H9 (cell line): ENCODE results near the gene SNX11. TPM values are rescaled to one million over a fixed set of nuclear protein-coding genes. Genes with fewer than 3 reads are reported as not detected.

Experiments used
- DNase-seq: peaks from one replicate; pipeline ENCODE4 v3.0.0-alpha.2; 2017
- H2AFZ ChIP-seq: one replicate; pipeline ENCODE4 v1.6.1; 2013; ENCODE audit warnings: mild to moderate bottlenecking, low read length, control low read depth, moderate library complexity
- H2AK5ac ChIP-seq: 2 replicates; pipeline ENCODE4 v1.6.1; 2013; ENCODE audit warnings: low read length, control low read depth, mixed read lengths; ENCODE audit not compliant: insufficient read length
- H2BK120ac ChIP-seq: one replicate; pipeline ENCODE4 v1.6.1; 2013; ENCODE audit warnings: low read depth, mild to moderate bottlenecking, low read length, control low read depth, inconsistent platforms; ENCODE audit not compliant: poor library complexity, severe bottlenecking
- H2BK12ac ChIP-seq: 2 replicates; pipeline ENCODE4 v1.6.1; 2013; ENCODE audit warnings: low read length, control low read depth, mixed read lengths, low read depth; ENCODE audit not compliant: insufficient read length
- H2BK15ac ChIP-seq: 2 replicates; pipeline ENCODE4 v1.6.1; 2013; ENCODE audit warnings: low read depth, low read length, control low read depth
- H2BK20ac ChIP-seq: one replicate; pipeline ENCODE4 v1.6.1; 2013; ENCODE audit warnings: low read depth, mild to moderate bottlenecking, low read length, control low read depth, inconsistent platforms; ENCODE audit not compliant: poor library complexity, severe bottlenecking
- H2BK5ac ChIP-seq: 2 replicates; pipeline ENCODE4 v1.6.1; 2013; ENCODE audit warnings: low read length, control low read depth, mixed read lengths; ENCODE audit not compliant: insufficient read length
- H3K14ac ChIP-seq: 2 replicates; pipeline ENCODE4 v1.6.1; 2013; ENCODE audit warnings: low read length, control low read depth; ENCODE audit not compliant: insufficient read depth
- H3K18ac ChIP-seq: 2 replicates; pipeline ENCODE4 v1.6.1; 2013; ENCODE audit warnings: low read depth, mild to moderate bottlenecking, mixed read lengths, low read length, control low read depth; ENCODE audit not compliant: insufficient read length
- H3K23ac ChIP-seq: 2 replicates; pipeline ENCODE4 v1.6.1; 2013; ENCODE audit warnings: low read length, control low read depth, mixed read lengths, low read depth; ENCODE audit not compliant: insufficient read length
- H3K23me2 ChIP-seq: 2 replicates; pipeline ENCODE4 v1.6.1; 2013; ENCODE audit warnings: low read depth, mild to moderate bottlenecking, mixed read lengths, low read length, control low read depth; ENCODE audit not compliant: insufficient read length, poor library complexity, severe bottlenecking
- H3K27ac ChIP-seq: 2 replicates; pipeline ENCODE4 v1.5.1; 2013; ENCODE audit warnings: low read length, control low read depth, mixed read lengths, low read depth; ENCODE audit not compliant: insufficient read length
- H3K27me3 ChIP-seq: 2 replicates; pipeline ENCODE4 v1.6.1; 2013; ENCODE audit warnings: low read length, control low read depth, inconsistent platforms; ENCODE audit not compliant: insufficient read depth
- H3K4ac ChIP-seq: 2 replicates; pipeline ENCODE4 v1.6.1; 2013; ENCODE audit warnings: low read depth, mild to moderate bottlenecking, control low read depth, inconsistent platforms, low read length, moderate library complexity
- H3K4me1 ChIP-seq: 2 replicates; pipeline ENCODE4 v1.6.1; 2013; ENCODE audit warnings: low read length, control low read depth, inconsistent platforms; ENCODE audit not compliant: insufficient read depth
- H3K4me2 ChIP-seq: 2 replicates; pipeline ENCODE4 v1.6.1; 2013; ENCODE audit warnings: low read length, control low read depth, mixed read lengths; ENCODE audit not compliant: insufficient read length, insufficient read depth
- H3K56ac ChIP-seq: 2 replicates; pipeline ENCODE4 v1.6.1; 2013; ENCODE audit warnings: low read depth, mild to moderate bottlenecking, mixed read lengths, low read length, control low read depth; ENCODE audit not compliant: insufficient read length
- H3K79me1 ChIP-seq: 2 replicates; pipeline ENCODE4 v1.6.1; 2013; ENCODE audit warnings: low read depth, mild to moderate bottlenecking, moderate library complexity, low read length, control low read depth, inconsistent platforms; ENCODE audit not compliant: insufficient read depth, poor library complexity, severe bottlenecking
- H3K79me2 ChIP-seq: 2 replicates; pipeline ENCODE4 v1.6.1; 2013; ENCODE audit warnings: low read length, control low read depth, inconsistent platforms; ENCODE audit not compliant: insufficient read depth
- H3K9ac ChIP-seq: 2 replicates; pipeline ENCODE4 v1.6.1; 2013; ENCODE audit warnings: low read length, control low read depth, mixed read lengths; ENCODE audit not compliant: insufficient read length; ENCODE audit errors: extremely low read depth
- H3K9me3 ChIP-seq: one replicate; pipeline ENCODE4 v1.6.1; 2013; ENCODE audit warnings: low read depth, low read length, inconsistent platforms; ENCODE audit not compliant: control insufficient read depth
- H3T11ph ChIP-seq: one replicate; pipeline ENCODE4 v1.6.1; 2013; ENCODE audit warnings: mild to moderate bottlenecking, low read length, control low read depth, inconsistent platforms
- H4K20me1 ChIP-seq: one replicate; pipeline ENCODE4 v1.6.1; 2013; ENCODE audit not compliant: control insufficient read depth, insufficient read length, insufficient read depth
- H4K5ac ChIP-seq: 2 replicates; pipeline ENCODE4 v1.6.1; 2013; ENCODE audit warnings: low read depth, mild to moderate bottlenecking, mixed read lengths, low read length, control low read depth; ENCODE audit not compliant: insufficient read length
- H4K8ac ChIP-seq: replicated peaks from 2 replicates; pipeline ENCODE4 v1.6.1; 2013; ENCODE audit warnings: low read length, control low read depth, mixed read lengths, low read depth; ENCODE audit not compliant: insufficient read length
- H4K91ac ChIP-seq: 2 replicates; pipeline ENCODE4 v1.6.1; 2013; ENCODE audit warnings: low read depth, mild to moderate bottlenecking, moderate library complexity, mixed read lengths, low read length, control low read depth; ENCODE audit not compliant: insufficient read length
- H3K27ac Mint-ChIP-seq, 3 experiments: 2 replicates in 2 of 3; 3 replicates in 1 of 3; pipeline ENCODE4 v1.8.0; 2020 to 2021; ENCODE audit warnings: mixed read lengths in 3 of 3, mild to moderate bottlenecking in 1 of 3, moderate library complexity in 1 of 3
- H3K27me3 Mint-ChIP-seq: 2 replicates; pipeline ENCODE4 v1.8.0; 2021; ENCODE audit warnings: low read depth, mild to moderate bottlenecking, moderate library complexity, mixed read lengths
- H3K36me3 Mint-ChIP-seq, 3 experiments: 2 replicates in 2 of 3; 3 replicates in 1 of 3; pipeline ENCODE4 v1.8.0; 2020 to 2021; ENCODE audit warnings: low read depth in 3 of 3, mixed read lengths in 3 of 3; ENCODE audit not compliant: insufficient read depth in 1 of 3
- H3K4me1 Mint-ChIP-seq, 2 experiments: 2 replicates each; pipeline ENCODE4 v1.8.0; 2020; ENCODE audit warnings: mixed read lengths in 2 of 2
- H3K4me3 Mint-ChIP-seq, 2 experiments: 2 replicates in 1 of 2; 3 replicates in 1 of 2; pipeline ENCODE4 v1.8.0; 2020 to 2021; ENCODE audit warnings: mild to moderate bottlenecking in 2 of 2, mixed read lengths in 2 of 2, moderate library complexity in 1 of 2
- H3K9me3 Mint-ChIP-seq, 2 experiments: 2 replicates in 1 of 2; 3 replicates in 1 of 2; pipeline ENCODE4 v1.8.0; 2020; ENCODE audit warnings: mild to moderate bottlenecking in 2 of 2, mixed read lengths in 2 of 2, moderate library complexity in 1 of 2
- WGBS: extraction: QIAGEN DNeasy Blood & Tissue Kit; methylation state at CpG from one replicate; pipeline ENCODE4 v1.1.7; 2013; ENCODE audit warnings: missing lambda C conversion rate, low lambda C conversion rate, mixed read lengths; ENCODE audit not compliant: insufficient read length; ENCODE audit errors: extremely low coverage; 5-methylcytosine and 5-hydroxymethylcytosine counted together
- total RNA-seq: library from RNA; stranded (reverse); gene quantifications from 2 replicates; pipeline ENCODE4 v1.2.1, GENCODE V29; 2021
- TF ChIP-seq, protein P1 (sequence below): fragments of 200-600 bp; sonication (generic); conservative IDR thresholded peaks from 3 replicates; pipeline ENCODE4 v1.8.0; 2021; ENCODE audit warnings: antibody characterized with exemption, mild to moderate bottlenecking

The SNX11 gene
- total RNA-seq, 1 experiment from 2014 or later, result 20.0 TPM

DNA sequence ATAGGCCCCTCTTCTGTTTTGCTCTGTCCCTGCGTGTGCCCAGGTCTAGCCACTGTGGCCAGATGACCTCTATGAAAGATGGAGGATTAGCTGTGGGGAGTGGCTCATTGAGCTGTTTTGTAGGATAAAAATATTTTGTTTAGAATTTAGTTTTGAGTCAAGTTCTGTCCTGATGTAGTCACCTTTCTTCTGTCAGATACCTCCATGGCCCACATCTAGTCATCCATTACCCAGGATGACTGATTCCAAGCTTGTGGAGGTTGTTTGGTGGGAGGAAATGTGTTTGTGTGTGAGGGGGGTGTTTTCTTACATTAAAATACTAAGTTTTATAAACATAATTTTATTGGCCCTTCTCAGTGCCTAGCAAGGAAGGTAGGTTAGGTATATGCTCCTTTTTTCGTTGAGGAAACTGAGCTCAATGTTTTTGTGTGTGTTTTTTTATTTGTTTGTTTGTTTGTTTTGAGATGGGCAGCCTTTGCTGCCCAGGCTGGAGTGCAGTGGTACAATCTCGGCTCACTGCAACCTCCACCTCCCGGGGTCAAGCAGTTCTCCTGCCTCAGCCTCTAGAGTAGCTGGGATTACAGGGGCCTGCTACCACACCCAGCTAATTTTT is 16.3 kb downstream of the SNX11 start:
- no peaks in the 10 kb centered on the region for H3K23me2 ChIP-seq
- no peaks in the 10 kb centered on the region for H3K79me2 ChIP-seq
- no peaks in the 10 kb centered on the region for H3K4me1 ChIP-seq
- no peak overlapping the region for H4K91ac ChIP-seq
- no peak overlapping the region for H3K56ac ChIP-seq
- no peak overlapping the region for H2AFZ ChIP-seq
- H3K27ac ChIP-seq, result no peak overlapping the region
- H3K79me1 ChIP-seq, result no peaks in the 10 kb centered on the region
- H4K20me1 ChIP-seq, result no peaks in the 10 kb centered on the region
- no peak overlapping the region for H2BK5ac ChIP-seq
- Mint-ChIP-seq H3K4me3 (no peak overlapping the region; a peak in 1 of 5 replicates), H3K9me3 (no peaks in the 10 kb centered on the region), H3K36me3 (peaks cover 8 to 43% (median 33%) of the 10 kb centered on the region in 3 experiments; a peak in 6 of 7 replicates), H3K4me1 (peaks cover 6 to 9% of the 10 kb centered on the region in 2 experiments; a peak in 3 of 4 replicates), H3K27me3 (no peaks in the 10 kb centered on the region), H3K27ac (no peak overlapping the region)
- no peak overlapping the region for H2BK120ac ChIP-seq
- H3K9me3 ChIP-seq, result no peaks in the 10 kb centered on the region
- H2BK15ac ChIP-seq, result no peak overlapping the region
- H3K14ac ChIP-seq, result no peak overlapping the region
- no peak overlapping the region for H3K23ac ChIP-seq
- H3K27me3 ChIP-seq, result no peaks in the 10 kb centered on the region
- no peak for DNase-seq
- no peak overlapping the region for H2BK20ac ChIP-seq
- no peak overlapping the region for H2AK5ac ChIP-seq
- H3K4me2 ChIP-seq, result no peak overlapping the region
- no peak overlapping the region for H3K18ac ChIP-seq
- no CpG with 5 or more reads among the region's 4 CpGs for WGBS
- H3K9ac ChIP-seq, result no peak overlapping the region
- no peak overlapping the region for H4K8ac ChIP-seq
- no peak overlapping the region for H2BK12ac ChIP-seq
- H4K5ac ChIP-seq, result no peak overlapping the region
- H3K4ac ChIP-seq, result no peak overlapping the region
- TF ChIP-seq, protein P1, sequence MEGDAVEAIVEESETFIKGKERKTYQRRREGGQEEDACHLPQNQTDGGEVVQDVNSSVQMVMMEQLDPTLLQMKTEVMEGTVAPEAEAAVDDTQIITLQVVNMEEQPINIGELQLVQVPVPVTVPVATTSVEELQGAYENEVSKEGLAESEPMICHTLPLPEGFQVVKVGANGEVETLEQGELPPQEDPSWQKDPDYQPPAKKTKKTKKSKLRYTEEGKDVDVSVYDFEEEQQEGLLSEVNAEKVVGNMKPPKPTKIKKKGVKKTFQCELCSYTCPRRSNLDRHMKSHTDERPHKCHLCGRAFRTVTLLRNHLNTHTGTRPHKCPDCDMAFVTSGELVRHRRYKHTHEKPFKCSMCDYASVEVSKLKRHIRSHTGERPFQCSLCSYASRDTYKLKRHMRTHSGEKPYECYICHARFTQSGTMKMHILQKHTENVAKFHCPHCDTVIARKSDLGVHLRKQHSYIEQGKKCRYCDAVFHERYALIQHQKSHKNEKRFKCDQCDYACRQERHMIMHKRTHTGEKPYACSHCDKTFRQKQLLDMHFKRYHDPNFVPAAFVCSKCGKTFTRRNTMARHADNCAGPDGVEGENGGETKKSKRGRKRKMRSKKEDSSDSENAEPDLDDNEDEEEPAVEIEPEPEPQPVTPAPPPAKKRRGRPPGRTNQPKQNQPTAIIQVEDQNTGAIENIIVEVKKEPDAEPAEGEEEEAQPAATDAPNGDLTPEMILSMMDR, result no peak
- no peak overlapping the region for H3T11ph ChIP-seq
